GM04504 (cell line): ENCODE data around the gene MBD5.
A peak's percentile ranks its signal among the peaks of the same experiment; 100 is the strongest.

Source experiments
- DNase-seq: peaks from one replicate; pipeline ENCODE4 v3.0.0-alpha.2; 2012; ENCODE audit warnings: low read depth

MBD5 gene

DNA sequence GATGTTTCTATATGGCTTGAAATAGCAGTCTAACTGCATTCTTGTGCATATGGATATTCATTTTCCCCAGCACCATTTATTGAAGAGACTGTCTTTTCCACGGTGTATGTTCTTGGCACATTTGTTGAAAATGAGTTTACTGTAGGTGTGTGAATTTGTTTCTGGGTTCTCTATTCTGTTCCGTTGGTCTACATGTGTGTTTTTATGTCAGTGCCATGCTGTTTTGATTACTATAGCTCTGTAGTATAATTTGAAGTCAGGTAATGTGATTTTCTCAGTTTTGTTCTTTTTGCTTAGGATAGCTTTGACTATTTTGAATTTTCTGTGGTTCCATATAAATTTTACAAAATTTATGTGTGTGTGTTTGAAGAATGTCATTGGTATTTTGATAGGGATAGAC, 201.0 kb downstream of the MBD5 start:
- no peak for DNase-seq

GRCh38 chr2:148231858-148232257, 211.0 kb downstream of the MBD5 start:
- DNase-seq = no peak

DNA sequence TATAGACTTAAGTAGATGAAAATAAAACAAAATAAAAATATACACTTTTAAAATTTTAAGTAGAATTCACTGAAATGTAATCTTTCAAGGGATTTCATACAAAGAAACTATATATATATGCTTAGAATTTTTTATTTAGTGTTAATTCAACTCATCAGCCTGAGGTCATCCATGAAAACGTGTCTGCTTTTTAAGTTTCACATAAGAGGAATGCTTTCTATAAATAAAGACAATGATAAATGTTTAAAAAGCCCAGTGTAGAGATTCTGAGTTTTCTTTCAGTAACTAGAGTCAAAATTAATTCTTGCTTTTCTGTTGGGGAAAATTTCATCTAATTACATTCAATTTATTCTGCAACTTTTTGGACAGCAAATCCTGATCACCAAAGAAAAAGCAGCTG, 213.3 kb downstream of the MBD5 start:
- no peak for DNase-seq

DNA sequence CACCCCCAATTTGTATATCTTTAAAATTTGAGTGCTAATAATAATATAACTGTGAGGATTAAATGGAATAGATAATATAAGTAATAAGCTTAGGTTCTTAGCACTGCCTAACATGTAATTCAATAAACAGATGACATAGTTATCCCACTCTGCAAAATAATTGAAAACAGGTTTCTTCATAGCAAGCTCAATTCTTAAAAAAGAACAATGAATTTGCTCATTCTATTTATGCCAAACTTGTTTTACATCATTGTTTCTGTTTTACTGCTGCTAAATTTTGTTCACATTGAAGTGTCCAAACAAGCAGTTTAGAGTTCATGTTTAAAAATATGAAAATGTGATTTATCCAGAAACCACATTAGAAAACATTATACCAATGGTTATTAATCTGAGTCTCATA, 217.0 kb downstream of the MBD5 start:
- DNase-seq = no peak

GRCh38 chr2:148238561-148238960, 217.7 kb downstream of the MBD5 start:
- no peak for DNase-seq

DNA sequence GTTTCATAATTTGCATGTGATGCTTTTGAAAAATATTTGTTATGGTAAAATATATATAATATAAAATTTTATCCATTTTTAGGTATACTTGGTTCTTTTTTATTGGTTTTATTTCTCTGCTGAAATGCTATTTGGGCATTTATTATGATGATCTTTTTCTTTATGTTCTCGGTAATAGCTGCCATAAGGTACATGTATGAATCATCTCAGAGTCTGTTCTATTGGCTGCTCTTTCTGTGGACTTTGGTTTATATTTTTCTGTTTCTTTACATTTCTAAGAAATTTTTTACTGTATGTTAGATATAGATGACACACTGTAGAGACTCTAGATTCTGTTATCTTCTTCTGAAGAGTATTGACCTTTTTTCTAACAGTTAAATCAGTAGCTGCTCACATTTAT, 219.9 kb downstream of the MBD5 start:
- no peak for DNase-seq

- peak; percentile 58 for DNase-seq
Observed at GRCh38 chr2:148244593-148245292, 223.9 kb downstream of the MBD5 start.

DNA sequence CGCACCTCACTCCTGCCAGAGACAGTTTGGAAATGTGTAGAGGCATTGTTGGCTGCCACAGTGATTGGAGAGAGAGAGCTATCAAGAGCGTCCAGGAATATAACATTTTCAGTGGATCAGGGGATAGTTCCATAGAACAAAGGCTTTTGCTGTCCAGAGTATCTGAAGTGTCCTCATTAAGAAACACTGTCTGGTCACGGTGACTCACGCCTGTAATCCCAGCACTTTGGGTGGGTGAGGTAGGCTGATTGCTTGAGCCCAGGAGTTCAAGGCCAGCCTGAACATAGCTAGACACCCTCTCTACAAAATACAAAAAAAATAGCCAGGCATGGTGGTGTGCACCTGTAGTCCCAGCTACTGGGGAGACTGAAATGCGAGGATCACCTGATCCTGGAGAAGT, 231.1 kb downstream of the MBD5 start:
- DNase-seq = no peak

GRCh38 chr2:148252646-148253045, 231.8 kb downstream of the MBD5 start:
- no peak for DNase-seq

DNA sequence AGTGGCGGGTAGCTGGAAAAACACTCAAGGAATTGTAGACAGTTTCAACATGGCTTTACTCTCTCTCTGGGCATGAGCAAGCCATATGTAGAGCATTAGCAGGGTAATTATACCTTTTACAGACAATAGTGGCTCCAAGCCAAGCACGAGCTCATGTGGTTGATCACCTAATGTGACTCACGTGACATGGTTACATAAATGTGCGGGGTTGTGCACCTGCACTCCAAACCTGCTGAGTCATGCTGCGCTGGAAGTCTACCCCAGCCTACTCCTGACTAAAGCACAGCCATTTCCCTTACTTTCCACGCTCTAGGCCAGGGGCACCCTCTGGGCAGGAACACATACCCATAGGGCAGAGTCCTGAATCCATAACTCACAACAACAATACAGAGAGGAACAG, 232.8 kb downstream of the MBD5 start:
- no peak for DNase-seq

DNA sequence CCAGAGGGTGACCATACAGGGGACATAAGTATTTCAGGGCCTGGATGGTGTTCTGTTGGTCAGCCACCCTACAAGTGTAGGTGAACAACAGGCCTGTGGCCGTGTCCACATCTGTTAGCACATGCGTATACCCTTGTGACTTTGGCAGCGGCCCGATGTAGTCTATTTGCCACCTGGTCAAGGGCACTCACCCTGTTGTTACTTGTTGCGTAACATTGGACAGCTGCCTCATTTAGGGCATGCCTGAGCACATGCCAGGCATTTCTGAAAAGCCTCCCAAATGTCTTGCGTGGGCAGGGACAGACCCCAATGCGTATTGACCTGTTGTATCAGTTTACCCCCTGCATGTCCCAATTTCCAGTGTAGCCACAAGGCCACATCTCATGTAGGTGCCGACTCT, 235.0 kb downstream of the MBD5 start:
- DNase-seq = no peak

GRCh38 chr2:148257276-148257675, 236.4 kb downstream of the MBD5 start:
- DNase-seq = no peak

- DNase-seq = no peak
Observed at GRCh38 chr2:148258124-148258523, 237.2 kb downstream of the MBD5 start.

- no peak for DNase-seq
Observed at GRCh38 chr2:148259674-148260073, 238.8 kb downstream of the MBD5 start.

DNA sequence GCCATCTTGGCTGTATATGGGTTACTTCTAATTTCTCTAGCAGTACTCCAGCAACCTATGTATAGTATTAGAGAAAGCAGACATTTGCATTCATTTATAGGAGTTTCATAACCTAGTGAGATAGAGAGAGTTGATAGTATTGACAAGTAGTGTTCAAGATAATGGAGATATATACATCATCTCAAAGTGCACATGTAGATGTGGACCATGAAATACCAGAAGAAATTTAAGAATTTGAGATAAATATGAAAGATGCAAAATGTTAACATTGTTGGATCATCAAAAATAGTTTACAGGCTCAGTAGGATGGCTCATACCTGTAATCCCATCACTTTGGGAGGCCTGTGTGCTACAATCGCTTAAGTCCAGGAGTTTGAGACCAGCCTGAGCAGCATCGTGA, 243.0 kb downstream of the MBD5 start:
- no peak for DNase-seq

DNA sequence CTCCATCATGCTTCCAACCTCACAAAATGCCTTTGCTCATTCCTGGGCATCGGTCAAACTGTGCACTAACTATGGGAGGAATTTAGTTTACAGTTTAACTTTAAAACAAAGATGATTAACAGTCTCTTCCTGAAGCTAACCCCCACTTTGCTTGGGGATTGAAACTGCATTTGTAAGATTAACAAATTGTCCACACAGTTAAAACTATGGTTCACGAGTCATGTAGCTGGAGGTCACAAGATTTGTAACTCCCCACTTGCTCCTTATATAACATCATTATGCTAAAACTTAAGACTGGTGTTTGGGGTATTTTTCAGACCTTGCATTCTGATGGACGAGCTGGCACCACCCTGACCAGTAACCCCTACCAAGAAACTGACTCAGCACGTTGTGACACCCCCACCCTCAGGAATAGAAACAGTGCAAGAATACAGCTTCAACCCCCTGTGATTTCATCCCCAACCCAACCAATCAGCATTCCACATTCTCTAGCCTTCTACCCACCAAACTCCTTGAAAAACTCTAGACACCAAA, 252.3 kb downstream of the MBD5 start:
- DNase-seq = peak; percentile 15

DNA sequence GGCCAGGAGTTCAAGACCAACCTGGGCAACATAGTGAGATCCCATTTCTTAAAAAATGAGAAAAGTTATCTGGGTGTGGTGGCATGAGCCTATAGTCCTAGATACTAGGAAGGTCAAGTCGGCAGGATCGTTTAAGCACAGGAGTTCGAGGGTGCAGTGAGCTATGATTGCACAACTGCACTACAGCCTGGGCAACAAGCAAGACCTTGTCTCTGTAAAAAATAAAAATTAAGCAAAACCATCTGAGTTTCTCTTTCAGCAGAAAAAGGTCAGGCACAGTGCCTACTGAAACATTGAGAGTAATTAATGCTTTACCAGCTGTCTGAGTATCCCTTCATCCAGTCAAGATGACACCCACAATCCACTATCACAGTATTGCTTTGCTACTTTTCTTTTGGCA, 258.3 kb downstream of the MBD5 start:
- DNase-seq = peak; percentile 10

DNA sequence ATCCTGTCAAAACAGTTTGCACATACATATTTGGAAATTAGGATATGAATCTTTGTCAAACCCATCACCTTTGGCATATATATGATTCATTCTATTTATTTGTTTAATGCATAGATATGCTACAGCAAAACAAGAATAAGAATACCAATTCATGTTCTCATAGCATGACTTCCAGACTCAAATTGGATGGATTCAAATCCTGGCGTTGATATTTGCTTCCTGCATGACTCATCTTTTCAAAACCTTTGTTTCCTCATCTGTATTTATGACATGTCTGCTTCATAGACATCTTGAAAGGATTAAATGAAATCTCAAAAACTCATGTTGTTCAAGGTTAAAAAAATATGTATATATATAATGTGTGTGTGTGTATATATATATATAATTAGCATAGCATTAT, 261.3 kb downstream of the MBD5 start:
- DNase-seq = peak; percentile 21

DNA sequence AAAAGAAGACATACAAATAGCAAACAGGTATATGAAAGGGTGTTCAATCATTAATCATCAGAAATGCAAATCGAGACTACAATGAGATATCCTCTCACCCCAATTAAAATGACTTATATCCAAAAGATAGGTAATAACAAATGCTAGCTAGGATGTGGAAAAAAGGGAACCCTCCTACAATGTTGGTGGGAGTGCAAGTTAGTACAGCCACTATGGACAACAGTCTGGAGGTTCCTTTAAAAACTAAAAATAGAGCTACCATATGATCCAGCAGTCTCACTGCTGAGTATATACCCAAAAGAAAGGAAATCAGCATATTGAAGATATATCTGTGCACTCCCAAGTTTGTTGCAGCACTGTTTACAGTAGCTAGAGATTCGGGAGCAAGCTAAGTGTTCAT, 271.5 kb downstream of the MBD5 start:
- no peak for DNase-seq

GRCh38 chr2:148298196-148298595, 277.3 kb downstream of the MBD5 start:
- no peak for DNase-seq

DNA sequence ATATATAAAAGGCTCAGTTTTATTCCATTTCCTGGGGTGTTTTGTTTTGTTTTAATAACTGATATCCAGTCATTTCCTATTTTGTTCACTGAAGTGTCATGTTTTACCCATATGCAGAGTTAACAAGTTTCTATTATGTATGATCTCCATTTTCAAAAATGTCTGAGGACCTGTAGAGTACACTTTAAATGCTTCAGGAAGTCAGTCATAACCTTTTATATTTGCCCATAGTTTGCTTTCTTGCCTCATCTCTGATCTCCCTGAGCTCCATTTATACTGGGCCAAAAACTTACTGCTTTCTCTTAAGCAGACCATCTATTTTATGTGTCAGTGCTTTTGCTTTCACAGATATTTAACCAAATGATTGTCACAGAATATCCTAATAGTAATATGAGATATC, 278.7 kb downstream of the MBD5 start:
- DNase-seq = no peak

- no peak for DNase-seq
Observed at GRCh38 chr2:148300544-148300943, 279.7 kb downstream of the MBD5 start.

- no peak for DNase-seq
Observed at GRCh38 chr2:148301362-148301761, 280.5 kb downstream of the MBD5 start.

DNA sequence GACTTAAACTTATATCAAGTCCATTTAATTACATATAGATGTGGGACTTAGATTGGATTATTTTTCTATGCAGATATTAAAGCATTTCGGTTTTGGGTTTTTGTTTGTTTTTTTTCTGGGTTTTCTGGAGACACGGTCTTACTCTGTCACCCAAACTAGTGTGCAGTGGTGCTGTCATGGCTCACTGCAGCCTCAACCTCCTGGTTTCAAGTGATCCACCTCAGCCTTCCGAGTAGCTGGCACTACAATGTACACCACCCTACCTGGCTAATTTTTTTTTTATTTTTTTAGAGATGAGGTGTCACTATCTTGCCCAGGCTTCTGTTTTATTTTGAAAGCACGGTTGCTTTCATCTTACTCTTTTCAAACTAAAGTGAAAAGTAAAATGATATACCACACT, 281.6 kb downstream of the MBD5 start:
- DNase-seq = no peak
